ENCODE data around the gene MAP3K2.

MAP3K2 gene

GRCh38 chr2:127348426-127349000, 39.3 kb downstream of the MAP3K2 start:
- DNase-seq (ENCODE audit: low read depth), result no peak

- DNase-seq (ENCODE audit: low read depth), result no peak
Observed at GRCh38 chr2:127347734-127348392, 39.9 kb downstream of the MAP3K2 start.

- no peak for DNase-seq (ENCODE audit: low read depth)
Observed at GRCh38 chr2:127347015-127347414, 40.8 kb downstream of the MAP3K2 start.

GRCh38 chr2:127343277-127343676, 44.5 kb downstream of the MAP3K2 start:
- DNase-seq (ENCODE audit: low read depth), result no peak

GRCh38 chr2:127342101-127342500, 45.7 kb downstream of the MAP3K2 start:
- no peak for DNase-seq (ENCODE audit: low read depth)

GRCh38 chr2:127332335-127332734, 55.4 kb downstream of the MAP3K2 start:
- no peak for DNase-seq (ENCODE audit: low read depth)

- DNase-seq (ENCODE audit: low read depth), result no peak
Observed at GRCh38 chr2:127330753-127331152, 57.0 kb downstream of the MAP3K2 start.

- no peak for DNase-seq (ENCODE audit: low read depth)
Observed at GRCh38 chr2:127326289-127326945, 61.4 kb downstream of the MAP3K2 start.

- no peak for DNase-seq (ENCODE audit: low read depth)
Observed at GRCh38 chr2:127324635-127325034, 63.1 kb downstream of the MAP3K2 start.

- no peak for DNase-seq (ENCODE audit: low read depth)
Observed at GRCh38 chr2:127321303-127321702, 66.5 kb downstream of the MAP3K2 start.

GRCh38 chr2:127320586-127321275, 67.0 kb downstream of the MAP3K2 start:
- DNase-seq (ENCODE audit: low read depth), result no peak

- no peak for DNase-seq (ENCODE audit: low read depth)
Observed at GRCh38 chr2:127320067-127320466, 67.7 kb downstream of the MAP3K2 start.

- DNase-seq (ENCODE audit: low read depth), result no peak
Observed at GRCh38 chr2:127314193-127314988, 73.4 kb downstream of the MAP3K2 start.

- DNase-seq (ENCODE audit: low read depth), result no peak
Observed at GRCh38 chr2:127313406-127313805, 74.4 kb downstream of the MAP3K2 start.

- DNase-seq (ENCODE audit: low read depth), result no peak
Observed at GRCh38 chr2:127310980-127311379, 76.8 kb downstream of the MAP3K2 start.

GRCh38 chr2:127309468-127309867, 78.3 kb downstream of the MAP3K2 start:
- no peak for DNase-seq (ENCODE audit: low read depth)

GRCh38 chr2:127308586-127309138, 79.1 kb downstream of the MAP3K2 start:
- DNase-seq (ENCODE audit: low read depth), result no peak

GRCh38 chr2:127305990-127306585, 81.7 kb downstream of the MAP3K2 start:
- DNase-seq (ENCODE audit: low read depth), result no peak

- DNase-seq (ENCODE audit: low read depth), result no peak
Observed at GRCh38 chr2:127302168-127302567, 85.6 kb downstream of the MAP3K2 start.

- peak; percentile 61 for DNase-seq (ENCODE audit: low read depth)
Observed at GRCh38 chr2:127293748-127294562, 93.8 kb downstream of the MAP3K2 start, which contains the start of gene ERCC3. Gene ERCC3 (minus strand): TSS chr2:127294144. CDS start chr2:127294081, 63 bp downstream.

All from CMK (cell line).